Kidney capillary endothelial cell (primary cell): ENCODE data around the gene SPTBN5.

Experiments
- DNase-seq: peaks from one replicate; pipeline ENCODE4 v3.0.0-alpha.2; 2018; ENCODE audit warnings: low spot score

SPTBN5 gene

GRCh38 chr15:41926185-41927056 lies 32.6 kb upstream of the SPTBN5 start:
- DNase-seq = no peak

GRCh38 chr15:41925086-41925608 lies 31.3 kb upstream of the SPTBN5 start:
- DNase-seq = no peak

- DNase-seq = no peak
Observed at GRCh38 chr15:41923401-41923997, 29.6 kb upstream of the SPTBN5 start.

GRCh38 chr15:41922353-41922752 lies 28.5 kb upstream of the SPTBN5 start:
- no peak for DNase-seq

- no peak for DNase-seq
Observed at GRCh38 chr15:41921639-41922038, 27.8 kb upstream of the SPTBN5 start.

- no peak for DNase-seq
Observed at GRCh38 chr15:41921167-41921566, 27.3 kb upstream of the SPTBN5 start.

- DNase-seq = no peak
Observed at GRCh38 chr15:41919954-41920538, 26.2 kb upstream of the SPTBN5 start.

GRCh38 chr15:41919201-41919820 lies 25.5 kb upstream of the SPTBN5 start:
- DNase-seq = no peak

- DNase-seq = no peak
Observed at GRCh38 chr15:41918506-41919126, 24.8 kb upstream of the SPTBN5 start.

- DNase-seq = peak; percentile 75
Observed at GRCh38 chr15:41917767-41918430, 24.0 kb upstream of the SPTBN5 start.

- DNase-seq = no peak
Observed at GRCh38 chr15:41915255-41915994, 21.6 kb upstream of the SPTBN5 start.

GRCh38 chr15:41914411-41914810 lies 20.6 kb upstream of the SPTBN5 start:
- no peak for DNase-seq

GRCh38 chr15:41913256-41913655 lies 19.4 kb upstream of the SPTBN5 start:
- DNase-seq = no peak

- no peak for DNase-seq
Observed at GRCh38 chr15:41911691-41912345, 18.0 kb upstream of the SPTBN5 start.

GRCh38 chr15:41908736-41909461 lies 15.0 kb upstream of the SPTBN5 start:
- DNase-seq = no peak

GRCh38 chr15:41907141-41907540 lies 13.3 kb upstream of the SPTBN5 start:
- no peak for DNase-seq

GRCh38 chr15:41906608-41907007 lies 12.8 kb upstream of the SPTBN5 start:
- DNase-seq = no peak

- DNase-seq = no peak
Observed at GRCh38 chr15:41905036-41905793, 11.4 kb upstream of the SPTBN5 start.

- peak; percentile 70 for DNase-seq
Observed at GRCh38 chr15:41904541-41905005, 10.7 kb upstream of the SPTBN5 start.
